Pulmonary artery endothelial cell (primary cell): ENCODE measurements around the gene CRYBG1. TPM values are rescaled to one million over a fixed set of nuclear protein-coding genes. Genes with fewer than 3 reads are reported as not detected.
"Not testable (repeated sequence)": the region's sequence is repeated elsewhere in the genome, so short reads cannot be mapped to it uniquely, and the experiment has no call there.

ENCODE experiments used
- DNase-seq: peaks from one replicate; pipeline ENCODE4 v3.0.0-alpha.2; 2011; ENCODE audit warnings: low read depth, low spot score
- total RNA-seq: library from RNA; depleted of rRNA; stranded (reverse); fragments of >200 nt; gene quantifications from 2 replicates; pipeline ENCODE4 v1.2.3, GENCODE V29; 2014

The CRYBG1 gene
- total RNA-seq, 1 donor from 2014 or later = 19.8 TPM

- no peak for DNase-seq
Measured at GRCh38 chr6:106496823-106497222, 136.3 kb downstream of the CRYBG1 start.

GRCh38 chr6:106501960-106502371 lies 141.4 kb downstream of the CRYBG1 start:
- DNase-seq = no peak

GRCh38 chr6:106502559-106502958 lies 142.0 kb downstream of the CRYBG1 start:
- DNase-seq = no peak

- no peak for DNase-seq
Measured at GRCh38 chr6:106508277-106508676, 147.8 kb downstream of the CRYBG1 start.

- DNase-seq = no peak
Measured at GRCh38 chr6:106508834-106509233, 148.3 kb downstream of the CRYBG1 start.

GRCh38 chr6:106509420-106510089 lies 149.0 kb downstream of the CRYBG1 start:
- DNase-seq = no peak

GRCh38 chr6:106510090-106510970 lies 149.8 kb downstream of the CRYBG1 start:
- no peak for DNase-seq

- no peak for DNase-seq
Measured at GRCh38 chr6:106511288-106512047, 151.0 kb downstream of the CRYBG1 start.

- DNase-seq = peak; percentile 22
Measured at GRCh38 chr6:106512048-106512967, 151.8 kb downstream of the CRYBG1 start.

GRCh38 chr6:106512968-106513574 lies 152.6 kb downstream of the CRYBG1 start:
- no peak for DNase-seq

- DNase-seq = no peak
Measured at GRCh38 chr6:106513808-106514582, 153.5 kb downstream of the CRYBG1 start.

- DNase-seq = no peak
Measured at GRCh38 chr6:106514583-106514885, 154.0 kb downstream of the CRYBG1 start.

- DNase-seq = not testable (repeated sequence)
Measured at GRCh38 chr6:106515582-106515981, 155.1 kb downstream of the CRYBG1 start.

- DNase-seq = no peak
Measured at GRCh38 chr6:106516616-106517015, 156.1 kb downstream of the CRYBG1 start.

GRCh38 chr6:106517706-106518105 lies 157.2 kb downstream of the CRYBG1 start:
- DNase-seq = no peak

GRCh38 chr6:106518748-106519147 lies 158.2 kb downstream of the CRYBG1 start:
- no peak for DNase-seq

GRCh38 chr6:106519460-106520394 lies 159.2 kb downstream of the CRYBG1 start:
- DNase-seq = no peak

GRCh38 chr6:106520711-106521401 lies 160.3 kb downstream of the CRYBG1 start:
- DNase-seq = no peak
